Esophagus squamous epithelium (tissue), 5 donors: ENCODE data around the gene DOCK11. TPM values are rescaled to one million over a fixed set of nuclear protein-coding genes. Genes with fewer than 3 reads are reported as not detected.

ENCODE experiments used
- DNase-seq: peaks from one replicate; lab custom pipeline; 2025; lab: John Stamatoyannopoulos, UW
- H3K27ac ChIP-seq, 4 donors: fragments of 200-600 bp; sonication (generic); one replicate each; pipeline ENCODE4 v1.5.1; 2016 to 2019; ENCODE audit warnings: mild to moderate bottlenecking in 1 of 4
- H3K27me3 ChIP-seq, 4 donors: fragments of 200-600 bp; sonication (generic); 1 replicate in 3 of 4; 2 replicates in 1 of 4; pipeline versions ENCODE4 v1.5.1 to v1.6.0; 2017 to 2021; ENCODE audit warnings: antibody characterized with exemption in 1 of 4
- H3K36me3 ChIP-seq, 3 donors: fragments of 200-600 bp; sonication (generic); one replicate each; pipeline ENCODE4 v1.5.1; 2016 to 2019
- H3K4me1 ChIP-seq, 3 donors: fragments of 200-600 bp; sonication (generic); one replicate each; pipeline ENCODE4 v1.5.1; 2017 to 2019
- H3K4me3 ChIP-seq, 4 donors: fragments of 200-600 bp; sonication (generic); 1 replicate in 3 of 4; 2 replicates in 1 of 4; pipeline ENCODE4 v1.5.1; 2016 to 2019; ENCODE audit warnings: mild to moderate bottlenecking in 2 of 4, moderate library complexity in 1 of 4
- H3K9me3 ChIP-seq, 3 donors: fragments of 200-600 bp; sonication (generic); one replicate each; pipeline ENCODE4 v1.5.1; 2016 to 2019
- POLR2A ChIP-seq, 4 donors: fragments of 450-650 bp; IDR thresholded peaks; one replicate each; pipeline ENCODE4 v1.6.1; 2017; ENCODE audit warnings: antibody characterized with exemption in 4 of 4, mild to moderate bottlenecking in 4 of 4, moderate library complexity in 3 of 4
- WGBS, 2 donors: methylation state at CpG; one replicate each; pipeline ENCODE4 v1.1.5; 2018; 5-methylcytosine and 5-hydroxymethylcytosine counted together
- intact Hi-C: fragments of 100-400 bp; cut with DNase I; formaldehyde crosslinking; loops from one replicate; pipeline ENCODE4 v1.15.0; 2022
- total RNA-seq, 4 donors: library from RNA; depleted of rRNA; stranded (reverse); fragments of >200 nt; gene quantifications; one replicate each; pipeline ENCODE4 v1.1.0, GENCODE V29; 2016
- TF ChIP-seq, protein P1 (sequence below), 6 experiments: fragments of 450-650 bp in 4 of 6; fragments of 200-600 bp in 2 of 6; sonication (generic) in 2 of 6; IDR thresholded peaks; one replicate each; pipeline ENCODE4 v1.5.1; 2016 to 2019; ENCODE audit warnings: antibody characterized with exemption in 6 of 6, mild to moderate bottlenecking in 4 of 6, moderate library complexity in 4 of 6
- donor health status: DM: yes; HTN: yes; CAD: no.

DOCK11 gene
- total RNA-seq, 4 donors from 2014 or later = 1.1 to 16.4 (median 11.0) TPM

DNA sequence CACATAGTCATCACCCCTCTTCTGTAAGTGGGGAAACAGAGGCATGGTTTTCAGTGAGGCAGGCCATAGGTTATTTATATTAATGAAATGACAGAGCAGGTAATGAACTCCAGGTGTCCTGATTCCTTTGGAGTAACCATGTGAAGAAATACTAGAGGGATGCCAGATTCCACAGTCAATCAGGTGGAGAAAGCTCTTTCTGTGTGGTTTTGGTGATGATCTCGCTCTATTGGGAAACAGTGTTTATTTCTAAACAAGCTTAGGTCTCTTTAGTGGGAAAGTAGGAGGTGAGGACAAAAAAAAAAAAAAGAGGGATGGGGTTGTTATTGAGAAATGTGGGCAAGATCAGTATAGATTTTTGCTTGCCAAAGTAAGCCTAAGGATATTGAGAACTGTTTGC is 12.2 kb downstream of the DOCK11 start:
- no peak for DNase-seq
- Histone ChIP-seq H3K27me3 (no peaks in the 10 kb centered on the region), H3K36me3 (no peaks in the 10 kb centered on the region), H3K4me3 (no peak overlapping the region), H3K27ac (peak overlapping the region in 2 of 4 donors; percentile 39 to 60), H3K4me1 (peaks cover 0 to 14% (median 0%) of the 10 kb centered on the region in 3 donors), H3K9me3 (no peaks in the 10 kb centered on the region)
- no peak for TF ChIP-seq POLR2A (IDR thresholded peaks at IDR 0.05)
- TF ChIP-seq, protein P1, sequence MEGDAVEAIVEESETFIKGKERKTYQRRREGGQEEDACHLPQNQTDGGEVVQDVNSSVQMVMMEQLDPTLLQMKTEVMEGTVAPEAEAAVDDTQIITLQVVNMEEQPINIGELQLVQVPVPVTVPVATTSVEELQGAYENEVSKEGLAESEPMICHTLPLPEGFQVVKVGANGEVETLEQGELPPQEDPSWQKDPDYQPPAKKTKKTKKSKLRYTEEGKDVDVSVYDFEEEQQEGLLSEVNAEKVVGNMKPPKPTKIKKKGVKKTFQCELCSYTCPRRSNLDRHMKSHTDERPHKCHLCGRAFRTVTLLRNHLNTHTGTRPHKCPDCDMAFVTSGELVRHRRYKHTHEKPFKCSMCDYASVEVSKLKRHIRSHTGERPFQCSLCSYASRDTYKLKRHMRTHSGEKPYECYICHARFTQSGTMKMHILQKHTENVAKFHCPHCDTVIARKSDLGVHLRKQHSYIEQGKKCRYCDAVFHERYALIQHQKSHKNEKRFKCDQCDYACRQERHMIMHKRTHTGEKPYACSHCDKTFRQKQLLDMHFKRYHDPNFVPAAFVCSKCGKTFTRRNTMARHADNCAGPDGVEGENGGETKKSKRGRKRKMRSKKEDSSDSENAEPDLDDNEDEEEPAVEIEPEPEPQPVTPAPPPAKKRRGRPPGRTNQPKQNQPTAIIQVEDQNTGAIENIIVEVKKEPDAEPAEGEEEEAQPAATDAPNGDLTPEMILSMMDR (IDR thresholded peaks at IDR 0.05) = no peak
- intact Hi-C loops = no loop called here
- WGBS, 2 donors = 45 to 86% methylated on average over 1 of the region's 1 CpG

DNA sequence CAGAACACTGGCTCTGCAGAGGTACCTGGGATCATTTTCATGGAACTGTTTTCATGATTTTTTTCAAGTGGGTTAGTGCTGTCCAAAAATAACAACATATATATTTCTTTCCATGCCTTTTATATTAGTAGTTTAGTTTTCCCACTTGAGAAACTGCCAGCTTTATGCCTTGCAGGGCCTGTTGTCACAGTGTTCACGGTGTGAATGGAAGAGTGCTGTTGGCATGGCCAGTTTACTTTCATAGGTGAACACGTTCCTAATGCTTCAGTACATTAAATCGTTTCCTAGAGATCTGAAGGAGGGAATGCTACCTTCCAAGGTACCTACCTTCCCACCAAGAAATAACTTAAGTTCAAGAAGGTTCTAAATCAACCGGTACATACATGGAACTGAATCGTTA is 12.6 kb downstream of the DOCK11 start:
- no peak overlapping the region for H3K4me3 ChIP-seq
- intact Hi-C loops = no loop called here
- H3K9me3 ChIP-seq = no peaks in the 10 kb centered on the region
- TF ChIP-seq, protein P1 (IDR thresholded peaks at IDR 0.05) = no peak
- no peak for TF ChIP-seq POLR2A (IDR thresholded peaks at IDR 0.05)
- H3K36me3 ChIP-seq = no peaks in the 10 kb centered on the region
- WGBS, 2 donors = 60 to 64% methylated on average over 4 to 5 of the region's 5 CpGs
- H3K27me3 ChIP-seq = no peaks in the 10 kb centered on the region
- peak overlapping the region in 3 of 4 donors; percentile 25 to 61 (median 60) for H3K27ac ChIP-seq
- DNase-seq = no peak
- peaks cover 0 to 14% (median 0%) of the 10 kb centered on the region in 3 donors for H3K4me1 ChIP-seq

DNA sequence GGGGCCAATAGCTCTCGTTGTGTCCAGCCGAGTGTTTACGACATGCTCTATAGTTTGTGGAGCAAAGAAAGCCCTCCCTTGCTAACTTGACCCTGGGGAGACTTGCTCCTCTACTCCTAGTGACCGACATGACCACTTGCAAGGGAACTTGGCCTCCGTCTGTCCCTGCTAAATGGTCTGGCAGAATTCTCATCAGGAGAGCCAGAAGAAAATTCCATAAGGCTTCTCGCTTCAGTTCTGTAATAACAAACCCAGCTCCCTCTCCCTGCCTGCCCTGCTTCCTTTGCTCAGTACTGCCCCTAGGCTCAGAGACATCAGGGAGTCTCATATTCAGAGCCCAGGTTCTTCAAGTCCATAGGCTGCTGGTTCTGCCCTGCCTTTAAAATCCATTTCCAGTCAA is 13.0 kb downstream of the DOCK11 start:
- Histone ChIP-seq H3K9me3 (no peaks in the 10 kb centered on the region), H3K27me3 (no peaks in the 10 kb centered on the region), H3K4me3 (no peak overlapping the region), H3K36me3 (no peaks in the 10 kb centered on the region), H3K4me1 (peaks cover 0 to 12% (median 0%) of the 10 kb centered on the region in 3 donors), H3K27ac (peak overlapping the region in 3 of 4 donors; percentile 25 to 61 (median 60))
- no peak for DNase-seq
- intact Hi-C loops = no loop called here
- no peak for TF ChIP-seq POLR2A (IDR thresholded peaks at IDR 0.05)
- TF ChIP-seq, protein P1 (IDR thresholded peaks at IDR 0.05) = no peak
- WGBS, 2 donors = 59 to 90% methylated on average over 2 to 4 of the region's 6 CpGs

DNA sequence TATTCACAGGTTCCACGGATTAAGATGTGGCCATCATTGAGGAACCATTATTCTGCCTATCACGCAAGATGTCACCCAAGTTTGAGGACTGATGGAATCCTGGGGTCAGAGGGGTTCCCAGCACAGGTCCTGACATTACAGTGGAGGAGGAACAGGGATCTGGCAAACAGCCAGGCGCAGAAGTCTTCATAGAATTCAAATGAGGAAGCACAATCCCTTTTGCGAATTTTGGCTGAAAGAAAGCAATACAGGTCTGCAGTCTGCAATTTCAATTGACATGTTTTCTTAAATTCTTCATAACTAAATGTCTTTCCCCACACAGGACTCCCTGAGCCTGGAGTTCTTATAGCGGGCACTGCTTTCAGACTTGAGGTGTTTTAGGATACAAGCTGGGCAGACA is 14.5 kb downstream of the DOCK11 start:
- Histone ChIP-seq H3K4me3 (no peak overlapping the region), H3K4me1 (peaks cover 0 to 9% (median 0%) of the 10 kb centered on the region in 3 donors), H3K36me3 (no peaks in the 10 kb centered on the region), H3K27ac (no peak overlapping the region), H3K9me3 (peaks cover 0 to 4% (median 0%) of the 10 kb centered on the region in 3 donors), H3K27me3 (no peaks in the 10 kb centered on the region)
- DNase-seq = no peak
- TF ChIP-seq, protein P1 (IDR thresholded peaks at IDR 0.05) = no peak
- 80 to 93% methylated on average over 5 of the region's 5 CpGs for WGBS, 2 donors
- intact Hi-C loops = no loop called here

DNA sequence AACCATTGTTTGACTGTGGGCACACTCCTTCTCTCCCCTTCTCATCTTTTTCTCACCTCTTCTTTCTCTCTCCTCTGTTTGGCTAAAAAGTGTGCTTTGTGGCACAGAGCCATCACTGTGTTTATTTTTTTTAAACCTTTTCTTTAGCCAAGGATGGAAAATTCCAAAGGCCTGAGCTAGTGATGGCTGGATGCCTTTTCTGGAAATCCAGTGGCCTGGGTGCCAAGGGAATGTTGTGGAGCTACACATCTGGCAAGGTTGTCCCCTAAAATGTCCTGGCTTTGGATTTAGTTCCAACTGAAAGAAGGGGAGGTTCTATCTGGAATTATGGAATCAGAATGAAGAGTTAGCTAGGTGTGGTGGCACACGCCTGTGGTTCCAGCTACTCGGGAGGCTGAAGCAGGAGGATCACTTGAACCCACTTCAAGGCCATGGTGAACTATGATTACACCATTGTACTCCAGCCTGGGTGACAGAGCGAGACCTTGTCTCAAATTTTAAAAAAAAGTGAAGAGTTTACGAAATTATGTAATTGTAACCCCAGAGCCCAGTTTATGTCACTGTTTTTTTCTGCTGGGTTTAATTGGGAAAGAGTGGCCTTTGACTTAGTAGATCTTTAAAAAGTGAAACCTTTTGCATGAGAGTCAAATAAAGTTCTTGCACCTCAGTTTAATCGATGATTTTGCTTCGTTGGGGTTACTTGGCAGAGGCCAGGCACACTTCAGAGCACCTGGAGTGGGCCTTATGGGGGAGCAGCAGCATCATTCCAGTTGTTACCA is 17.7 kb downstream of the DOCK11 start:
- 65 to 94% methylated on average over 4 to 6 of the region's 6 CpGs for WGBS, 2 donors
- no peak for DNase-seq
- Histone ChIP-seq H3K27ac (peak overlapping the region in 3 of 4 donors; percentile 19 to 60 (median 33)), H3K36me3 (no peaks in the 10 kb centered on the region), H3K9me3 (peaks cover 0 to 4% (median 0%) of the 10 kb centered on the region in 3 donors), H3K4me1 (peaks cover 0 to 2% (median 0%) of the 10 kb centered on the region in 3 donors), H3K4me3 (no peak overlapping the region), H3K27me3 (no peaks in the 10 kb centered on the region)
- TF ChIP-seq POLR2A (IDR thresholded peaks at IDR 0.05) = no peak
- TF ChIP-seq, protein P1 (IDR thresholded peaks at IDR 0.05) = no peak
- intact Hi-C loops = no loop called here
